RWPE1 (cell line): ENCODE measurements around the gene RENBP.

Experiments
- CTCF ChIA-PET: fragments of 350-600 bp; sonication (Branson Sonifier 250); formaldehyde crosslinking; extraction: SDS; loops from one replicate; lab custom pipeline; 2021; lab: Yijun Ruan, JAX
- POLR2A ChIA-PET: fragments of 400-600 bp; formaldehyde crosslinking; extraction: SDS; loops from one replicate; lab custom pipeline; 2020; ENCODE audit warnings: antibody characterized with exemption; ENCODE audit not compliant: low non-redundant PET; lab: Yijun Ruan, JAX
- DNase-seq: peaks from one replicate; pipeline ENCODE4 v3.0.0; 2012; ENCODE audit warnings: low spot score
- H3K27ac ChIP-seq: fragments of 450-650 bp; 2 replicates; pipeline ENCODE4 v1.5.1; 2017
- CTCF ChIP-seq: fragments of 450-650 bp; conservative IDR thresholded peaks from 2 replicates; pipeline ENCODE4 v1.5.1; 2017; ENCODE audit warnings: low read depth, mild to moderate bottlenecking

The RENBP gene

DNA sequence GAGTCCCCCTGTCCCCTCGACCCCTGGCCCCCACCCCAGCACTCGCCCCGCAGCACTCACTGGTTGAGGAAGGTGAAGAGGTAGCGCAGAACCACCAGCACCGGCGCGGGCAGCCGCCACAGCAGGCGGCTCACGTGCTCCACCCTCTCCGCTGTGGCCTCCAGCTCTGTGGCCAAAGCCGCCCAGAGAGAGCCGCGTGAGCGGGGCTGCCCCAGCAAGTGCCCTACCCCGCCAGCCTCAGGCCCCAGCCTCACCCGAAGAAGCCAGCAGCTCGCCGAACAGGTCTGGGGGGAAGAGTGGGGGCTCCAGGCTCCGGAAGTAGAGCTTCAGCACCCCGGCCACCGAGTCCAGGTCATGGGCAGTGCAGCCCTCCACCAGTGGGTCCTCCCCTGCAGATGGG is 34.0 kb downstream of the RENBP start:
- CTCF ChIA-PET = interaction anchor here (0.6 to 0.8 kb wide), 2 partner anchors 13 to 15 kb away, joined by 3 read pairs; no protein-coding TSS in a partner anchor
- no peak overlapping the region for H3K27ac ChIP-seq
- DNase-seq = no peak
- TF ChIP-seq CTCF = no peak
- POLR2A ChIA-PET = interaction anchor here (1.3 kb wide), 1 partner anchor 18 kb away, joined by 4 read pairs; no protein-coding TSS in a partner anchor

DNA sequence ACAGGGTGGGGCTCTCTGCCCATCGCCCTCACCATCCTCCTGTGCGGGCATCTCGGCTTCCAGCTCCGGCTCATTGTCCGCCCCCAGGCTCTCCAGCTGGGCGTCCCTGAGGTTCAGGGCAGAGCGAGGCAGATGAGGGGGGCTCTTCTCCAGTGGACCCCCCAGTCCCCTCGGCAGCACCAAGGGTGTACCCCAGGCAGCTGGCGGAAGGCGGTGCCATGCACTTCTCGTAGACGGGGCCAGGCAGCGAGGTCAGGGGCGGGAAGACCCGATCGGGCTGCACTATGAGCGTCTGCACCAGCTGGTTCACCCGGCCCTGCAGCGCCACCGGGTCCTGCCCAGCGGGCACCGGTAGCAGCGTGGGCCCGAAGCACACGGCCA is 34.5 kb downstream of the RENBP start:
- DNase-seq = no peak
- CTCF ChIA-PET = interaction anchor here (0.6 to 0.8 kb wide), 2 partner anchors 13 to 417 kb away, joined by 3 read pairs; no protein-coding TSS in a partner anchor

GRCh38 chrX:153909024-153909979 is 35.1 kb downstream of the RENBP start:
- H3K27ac ChIP-seq = no peak overlapping the region
- no peak for TF ChIP-seq CTCF
- POLR2A ChIA-PET = interaction anchor here (0.5 kb wide), 1 partner anchor 115 kb away, joined by 4 read pairs; the partner anchor contains the start of gene SSR4
- no peak for DNase-seq
- CTCF ChIA-PET = interaction anchor here (0.6 to 0.8 kb wide), 2 partner anchors 14 to 416 kb away, joined by 3 read pairs; no protein-coding TSS in a partner anchor

More for the DNA sequence above, 34.5 kb downstream of the RENBP start:
- H3K27ac ChIP-seq = no peak overlapping the region
- POLR2A ChIA-PET = interaction anchor here (0.5 to 1.3 kb wide), 2 partner anchors 18 to 115 kb away, joined by 4 read pairs; partner anchors contain the start of gene SSR4
- TF ChIP-seq CTCF = no peak

GRCh38 chrX:153908219-153908860 is 36.1 kb downstream of the RENBP start:
- no peak for TF ChIP-seq CTCF
- POLR2A ChIA-PET = no interaction called here
- no peak overlapping the region for H3K27ac ChIP-seq
- DNase-seq = no peak
- CTCF ChIA-PET = no interaction called here

- CTCF ChIA-PET = interaction anchor here (0.8 kb wide), 1 partner anchor 40 kb away, joined by 3 read pairs; no protein-coding TSS in a partner anchor
- H3K27ac ChIP-seq = no peak overlapping the region
- DNase-seq = no peak
- POLR2A ChIA-PET = no interaction called here
- TF ChIP-seq CTCF = no peak
Observed at GRCh38 chrX:153907456-153907855, 37.0 kb downstream of the RENBP start.
